HFFc6 (cell line): ENCODE results near the gene ASNS. TPM values are rescaled to one million over a fixed set of nuclear protein-coding genes. Genes with fewer than 3 reads are reported as not detected.

ENCODE experiments used
- DNase-seq: peaks from one replicate; pipeline ENCODE4 v3.0.0-alpha.2; 2018
- H3K27ac Mint-ChIP-seq: 2 replicates; pipeline ENCODE4 v1.8.0; 2020; ENCODE audit warnings: mild to moderate bottlenecking, mixed read lengths
- H3K27me3 Mint-ChIP-seq: 2 replicates; pipeline ENCODE4 v1.8.0; 2021; ENCODE audit warnings: mild to moderate bottlenecking, moderate library complexity, mixed read lengths; ENCODE audit not compliant: insufficient read depth
- H3K36me3 Mint-ChIP-seq: 2 replicates; pipeline ENCODE4 v1.8.0; 2021; ENCODE audit warnings: low read depth, mixed read lengths
- H3K4me1 Mint-ChIP-seq: 2 replicates; pipeline ENCODE4 v1.8.0; 2020; ENCODE audit warnings: low read depth, mixed read lengths
- H3K4me3 Mint-ChIP-seq: 2 replicates; pipeline ENCODE4 v1.8.0; 2020; ENCODE audit warnings: mild to moderate bottlenecking, moderate library complexity, mixed read lengths
- H3K9me3 Mint-ChIP-seq: 2 replicates; pipeline ENCODE4 v1.8.0; 2020; ENCODE audit warnings: mild to moderate bottlenecking, mixed read lengths
- CTCF ChIP-seq: fragments of 200-600 bp; sonication (generic); IDR thresholded peaks from 2 replicates; pipeline ENCODE4 v1.5.0; 2021; ENCODE audit warnings: antibody characterized with exemption, mild to moderate bottlenecking
- total RNA-seq, 6 experiments: library from RNA; stranded (reverse); fragmentation: NEBNext Ultra II Directional; extraction: Animal tissue kit (Norgen Biotek cat#: 25700); gene quantifications; 2 replicates in 1 of 6; 3 replicates in 5 of 6; pipeline ENCODE4 v1.2.3, GENCODE V29; 2021

Gene ASNS
- total RNA-seq, 6 experiments from 2014 or later: 28.6 to 44.6 (median 30.6) TPM

GRCh38 chr7:97819161-97819560 lies 53.0 kb downstream of the ASNS start:
- TF ChIP-seq CTCF: no peak
- H3K4me1 Mint-ChIP-seq: no peaks in the 10 kb centered on the region
- H3K9me3 Mint-ChIP-seq: no peaks in the 10 kb centered on the region
- DNase-seq: no peak
- no peaks in the 10 kb centered on the region; the same call in none of the 2 replicates for H3K27me3 Mint-ChIP-seq
- H3K4me3 Mint-ChIP-seq: no peak overlapping the region
- no peak overlapping the region for H3K27ac Mint-ChIP-seq
- no peaks in the 10 kb centered on the region for H3K36me3 Mint-ChIP-seq

GRCh38 chr7:97818066-97818663 lies 54.0 kb downstream of the ASNS start:
- H3K4me1 Mint-ChIP-seq: no peaks in the 10 kb centered on the region
- H3K4me3 Mint-ChIP-seq: no peak overlapping the region
- H3K9me3 Mint-ChIP-seq: no peaks in the 10 kb centered on the region
- no peak for TF ChIP-seq CTCF
- no peaks in the 10 kb centered on the region; the same call in none of the 2 replicates for H3K27me3 Mint-ChIP-seq
- DNase-seq: no peak
- no peak overlapping the region for H3K27ac Mint-ChIP-seq
- no peaks in the 10 kb centered on the region for H3K36me3 Mint-ChIP-seq

Other genes with a start within 250 kb of the ASNS start
- not detected for gene TAC1, start 140.3 kb downstream of the ASNS start, total RNA-seq
- not detected for gene OCM2, start 117.8 kb upstream of the ASNS start, total RNA-seq
- 10 to 100 TPM in 3 of 6 experiments, 1 to 10 TPM in 3; 9.2 to 13.5 (median 10.0) TPM for gene LMTK2, start 234.5 kb upstream of the ASNS start, total RNA-seq